T-helper 1 cell treated with Interleukin-12 subunit alpha and Interleukin-12 subunit beta and Interleukin-4 antibody, amounts not matched to agents 30 μg/mL and 1 μg/mL, for 36 hours (primary cell): Measurements from ENCODE around the gene DRD1.

Source experiments
- H3K27ac Mint-ChIP-seq: one replicate; pipeline ENCODE4 v1.8.0; 2021; ENCODE audit warnings: mild to moderate bottlenecking, mixed read lengths
- H3K27me3 Mint-ChIP-seq: one replicate; pipeline ENCODE4 v1.8.0; 2021; ENCODE audit warnings: low read depth, mixed read lengths
- H3K36me3 Mint-ChIP-seq: one replicate; pipeline ENCODE4 v1.8.0; 2021; ENCODE audit warnings: low read depth, mixed read lengths
- H3K4me1 Mint-ChIP-seq: one replicate; pipeline ENCODE4 v1.8.0; 2021; ENCODE audit warnings: low read depth, mixed read lengths
- H3K4me3 Mint-ChIP-seq: one replicate; pipeline ENCODE4 v1.8.0; 2021; ENCODE audit warnings: mild to moderate bottlenecking, moderate library complexity, mixed read lengths
- H3K9me3 Mint-ChIP-seq: one replicate; pipeline ENCODE4 v1.8.0; 2021; ENCODE audit warnings: mixed read lengths

DRD1 gene

DNA sequence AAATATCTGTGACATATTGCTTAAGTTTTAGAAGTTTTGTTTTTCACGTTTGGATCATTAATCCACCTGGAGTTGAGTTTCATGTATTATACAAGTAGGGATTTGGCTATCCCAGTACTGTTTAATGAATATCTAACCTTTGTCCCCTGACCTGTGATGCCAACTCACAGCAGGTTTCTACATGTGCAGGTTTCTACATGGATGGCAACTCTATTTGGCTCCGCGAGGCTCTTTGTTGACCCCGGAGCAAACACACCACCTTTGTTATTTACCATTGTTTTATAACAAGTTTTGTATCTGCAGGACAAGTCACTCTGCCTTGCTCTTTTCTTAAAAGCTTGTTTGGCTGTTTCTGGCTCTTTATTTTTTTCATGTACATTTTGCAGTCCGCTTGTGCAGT lies 33.5 kb upstream of the DRD1 start:
- H3K4me3 Mint-ChIP-seq = peak overlapping the region; percentile 41
- peak overlapping the region; percentile 55 for H3K27ac Mint-ChIP-seq
- peaks cover 14% of the 10 kb centered on the region for H3K27me3 Mint-ChIP-seq
- H3K36me3 Mint-ChIP-seq = peaks cover 13% of the 10 kb centered on the region
- H3K9me3 Mint-ChIP-seq = no peaks in the 10 kb centered on the region
- H3K4me1 Mint-ChIP-seq = peaks cover 35% of the 10 kb centered on the region

DNA sequence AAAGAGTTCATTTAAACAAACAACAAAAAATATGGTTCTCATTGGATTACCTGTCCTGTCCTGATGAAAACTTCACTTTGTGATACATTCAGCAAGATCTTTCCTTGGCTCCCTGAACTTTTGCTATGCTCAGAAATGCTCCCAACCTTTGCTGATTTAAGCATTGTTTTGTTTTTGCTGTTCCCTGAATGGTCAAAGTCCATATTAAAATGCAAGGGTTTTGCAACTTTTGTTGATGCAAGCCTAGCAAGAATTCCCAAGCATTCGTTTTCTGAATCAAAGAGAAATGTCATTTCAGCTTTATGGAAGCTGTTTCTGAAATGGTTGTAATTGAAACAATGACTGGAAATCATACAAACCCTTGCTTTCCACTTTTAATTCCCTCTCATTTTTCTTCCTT lies 31.3 kb upstream of the DRD1 start:
- Mint-ChIP-seq H3K4me1 (peaks cover 23% of the 10 kb centered on the region), H3K4me3 (no peak overlapping the region), H3K27me3 (peaks cover 14% of the 10 kb centered on the region), H3K36me3 (peaks cover 2% of the 10 kb centered on the region), H3K9me3 (no peaks in the 10 kb centered on the region), H3K27ac (no peak overlapping the region)

DNA sequence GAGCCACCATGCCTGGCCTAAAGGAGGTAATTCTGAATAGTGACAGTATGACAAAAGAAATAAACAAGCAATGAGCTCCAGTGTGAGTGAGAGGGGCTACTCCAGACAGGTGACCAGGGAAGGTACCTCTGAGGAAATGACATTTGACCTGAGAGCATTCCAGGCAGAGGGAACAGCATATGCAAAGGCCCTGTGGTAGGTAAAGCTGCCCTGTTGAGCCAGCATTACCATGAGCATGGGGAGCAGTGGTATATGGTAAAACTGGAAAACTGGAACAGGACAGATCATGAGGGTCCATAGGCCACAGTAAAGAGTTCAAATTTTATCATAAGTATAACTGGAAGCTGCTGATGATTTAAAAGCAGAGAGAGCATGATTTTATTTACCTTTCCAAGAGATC lies 28.4 kb upstream of the DRD1 start:
- Mint-ChIP-seq H3K9me3 (no peaks in the 10 kb centered on the region), H3K4me1 (peaks cover 11% of the 10 kb centered on the region)

DNA sequence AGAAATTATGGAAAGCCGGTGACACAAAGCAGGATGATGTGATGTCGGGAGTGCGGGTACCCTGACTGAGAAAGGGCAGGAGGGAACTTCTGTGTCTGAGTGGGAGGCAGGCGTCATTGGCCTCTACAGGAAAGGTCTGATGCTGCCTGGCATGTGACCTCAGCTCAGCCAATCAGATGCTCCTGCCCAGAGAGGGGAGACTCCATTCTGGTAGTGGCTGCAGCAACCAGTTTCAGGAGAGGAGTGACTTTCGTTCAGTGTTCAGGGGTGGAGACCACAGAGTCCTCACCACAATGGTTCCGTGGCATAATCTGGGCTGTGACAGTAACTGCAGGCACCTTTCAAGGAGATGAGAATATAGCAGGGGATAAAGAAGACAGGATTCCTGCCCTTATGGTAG lies 27.6 kb upstream of the DRD1 start:
- Mint-ChIP-seq H3K27ac (peak overlapping the region; percentile 28), H3K9me3 (no peaks in the 10 kb centered on the region), H3K4me3 (no peak overlapping the region), H3K4me1 (peaks cover 11% of the 10 kb centered on the region), H3K27me3 (peaks cover 18% of the 10 kb centered on the region), H3K36me3 (no peaks in the 10 kb centered on the region)

More for the DNA sequence above, 28.4 kb upstream of the DRD1 start:
- Mint-ChIP-seq H3K4me3 (no peak overlapping the region), H3K27me3 (peaks cover 18% of the 10 kb centered on the region), H3K36me3 (no peaks in the 10 kb centered on the region), H3K27ac (no peak overlapping the region)

DNA sequence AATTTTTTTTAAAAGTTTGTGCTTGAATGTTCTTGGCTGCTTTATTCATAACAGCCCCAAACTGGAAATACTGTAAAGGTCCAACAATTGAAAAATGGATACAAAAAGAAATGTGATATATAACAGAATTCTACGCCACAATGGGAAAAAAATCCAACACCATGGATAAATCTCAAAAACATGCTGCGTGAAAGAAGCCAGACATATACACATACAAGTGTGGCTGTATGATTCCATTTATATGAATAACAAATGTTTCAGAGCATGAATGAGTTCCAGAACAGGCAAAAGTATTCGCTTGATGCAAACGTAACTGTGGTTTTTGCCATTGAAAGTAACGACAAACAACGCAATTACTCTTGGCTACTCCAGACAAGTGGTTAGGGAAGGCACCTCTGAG lies 27.2 kb upstream of the DRD1 start:
- Mint-ChIP-seq H3K9me3 (no peaks in the 10 kb centered on the region), H3K4me1 (peaks cover 10% of the 10 kb centered on the region), H3K4me3 (no peak overlapping the region), H3K36me3 (no peaks in the 10 kb centered on the region), H3K27me3 (peaks cover 15% of the 10 kb centered on the region), H3K27ac (no peak overlapping the region)

DNA sequence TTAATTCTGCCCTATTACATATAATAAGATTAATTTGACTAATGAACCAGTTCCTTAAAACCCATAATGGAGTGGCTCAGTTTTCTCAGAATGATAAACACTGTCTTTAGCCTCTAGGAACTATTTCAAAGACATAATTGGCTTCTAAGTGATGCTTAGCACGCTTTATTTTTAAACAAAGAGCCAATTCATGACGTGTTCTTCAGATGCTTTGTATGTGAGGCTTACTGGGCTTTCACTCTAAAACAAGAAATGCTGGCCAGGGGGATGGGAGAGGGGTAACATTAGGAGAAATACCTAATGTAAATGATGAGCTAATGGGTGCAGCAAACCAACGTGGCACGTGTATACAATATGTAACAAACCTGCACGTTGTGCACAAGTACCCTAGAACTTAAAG lies 26.8 kb upstream of the DRD1 start:
- H3K4me1 Mint-ChIP-seq = peaks cover 7% of the 10 kb centered on the region
- H3K4me3 Mint-ChIP-seq = no peak overlapping the region
- H3K36me3 Mint-ChIP-seq = no peaks in the 10 kb centered on the region
- no peaks in the 10 kb centered on the region for H3K9me3 Mint-ChIP-seq
- H3K27me3 Mint-ChIP-seq = peaks cover 15% of the 10 kb centered on the region
- H3K27ac Mint-ChIP-seq = no peak overlapping the region

DNA sequence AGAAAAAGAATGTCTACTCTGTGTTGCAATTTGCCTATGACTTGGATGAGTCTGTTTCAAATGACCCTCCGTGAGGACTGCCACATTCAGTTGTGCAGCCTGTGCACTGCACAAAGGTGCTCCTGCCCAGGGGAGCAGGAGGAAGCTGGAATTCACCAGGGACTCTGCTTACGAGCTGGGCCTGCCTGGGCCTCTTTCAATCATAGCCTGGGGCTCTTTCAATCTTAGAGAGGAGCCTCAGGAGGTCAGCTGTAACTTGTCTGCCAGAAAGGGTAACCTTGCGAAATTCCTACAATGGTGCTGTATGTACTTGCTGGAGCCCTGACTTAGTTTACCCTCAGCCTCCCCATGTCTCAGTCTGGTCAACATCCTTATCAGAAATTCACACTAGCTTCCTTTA lies 25.9 kb upstream of the DRD1 start:
- Mint-ChIP-seq H3K36me3 (no peaks in the 10 kb centered on the region), H3K4me1 (peaks cover 10% of the 10 kb centered on the region), H3K27ac (no peak overlapping the region), H3K4me3 (no peak overlapping the region), H3K9me3 (no peaks in the 10 kb centered on the region), H3K27me3 (peaks cover 15% of the 10 kb centered on the region)

DNA sequence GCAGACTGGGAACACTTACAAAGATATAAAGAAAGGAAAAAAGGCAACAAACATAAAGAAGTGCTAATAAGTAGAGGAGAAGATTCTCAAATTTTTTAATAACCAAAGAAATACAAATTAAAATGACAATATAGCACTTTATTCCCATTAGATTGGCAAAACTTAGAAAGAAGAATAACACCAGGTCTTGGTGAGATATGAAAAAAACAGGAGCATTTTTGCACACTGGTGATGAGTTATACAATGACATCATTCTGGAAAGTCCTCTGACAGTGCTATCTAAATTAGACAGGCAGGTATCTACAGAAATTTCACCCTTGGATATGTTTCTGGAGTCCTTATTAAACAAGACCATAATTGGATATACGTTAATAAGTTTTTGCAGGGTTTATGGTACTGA lies 24.9 kb upstream of the DRD1 start:
- peaks cover 16% of the 10 kb centered on the region for H3K4me1 Mint-ChIP-seq
- H3K36me3 Mint-ChIP-seq = no peaks in the 10 kb centered on the region
- no peaks in the 10 kb centered on the region for H3K9me3 Mint-ChIP-seq
- no peak overlapping the region for H3K4me3 Mint-ChIP-seq
- H3K27me3 Mint-ChIP-seq = peaks cover 10% of the 10 kb centered on the region
- H3K27ac Mint-ChIP-seq = no peak overlapping the region

DNA sequence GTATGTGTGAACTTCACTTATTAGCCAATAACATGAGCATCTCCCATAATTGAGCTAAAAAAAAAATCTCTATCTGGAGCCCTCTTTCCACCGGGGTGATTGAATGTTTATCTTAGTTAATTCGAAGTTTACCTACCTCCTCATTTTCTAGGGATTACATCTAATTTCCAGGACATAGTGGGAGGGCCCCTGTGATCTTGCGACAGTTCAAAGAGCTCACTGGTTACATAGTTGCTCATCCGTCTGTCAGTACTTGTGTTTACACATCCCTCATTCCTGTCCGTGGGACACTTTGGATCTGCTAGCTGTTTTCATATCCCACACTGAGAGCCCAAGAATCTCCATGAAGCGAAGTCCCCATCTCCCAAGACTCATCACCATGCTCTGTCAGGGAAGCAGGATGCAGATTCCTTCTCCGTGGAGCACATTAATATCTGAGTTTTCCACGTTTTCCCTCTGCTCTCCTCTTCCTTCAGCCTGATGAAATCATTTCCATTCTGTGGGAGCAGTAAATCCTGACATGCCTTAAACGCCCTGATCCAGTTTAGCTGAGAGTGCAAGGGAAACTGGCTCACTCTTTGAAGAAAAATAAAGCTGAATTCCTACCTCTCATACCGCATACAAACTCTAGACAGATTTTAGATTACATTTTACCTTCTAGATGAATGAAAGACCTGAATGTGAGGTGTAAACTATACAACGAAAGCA lies 24.2 kb upstream of the DRD1 start:
- H3K27me3 Mint-ChIP-seq = peaks cover 8% of the 10 kb centered on the region
- H3K4me3 Mint-ChIP-seq = no peak overlapping the region
- no peaks in the 10 kb centered on the region for H3K36me3 Mint-ChIP-seq
- no peaks in the 10 kb centered on the region for H3K9me3 Mint-ChIP-seq
- no peak overlapping the region for H3K27ac Mint-ChIP-seq
- H3K4me1 Mint-ChIP-seq = peaks cover 16% of the 10 kb centered on the region

DNA sequence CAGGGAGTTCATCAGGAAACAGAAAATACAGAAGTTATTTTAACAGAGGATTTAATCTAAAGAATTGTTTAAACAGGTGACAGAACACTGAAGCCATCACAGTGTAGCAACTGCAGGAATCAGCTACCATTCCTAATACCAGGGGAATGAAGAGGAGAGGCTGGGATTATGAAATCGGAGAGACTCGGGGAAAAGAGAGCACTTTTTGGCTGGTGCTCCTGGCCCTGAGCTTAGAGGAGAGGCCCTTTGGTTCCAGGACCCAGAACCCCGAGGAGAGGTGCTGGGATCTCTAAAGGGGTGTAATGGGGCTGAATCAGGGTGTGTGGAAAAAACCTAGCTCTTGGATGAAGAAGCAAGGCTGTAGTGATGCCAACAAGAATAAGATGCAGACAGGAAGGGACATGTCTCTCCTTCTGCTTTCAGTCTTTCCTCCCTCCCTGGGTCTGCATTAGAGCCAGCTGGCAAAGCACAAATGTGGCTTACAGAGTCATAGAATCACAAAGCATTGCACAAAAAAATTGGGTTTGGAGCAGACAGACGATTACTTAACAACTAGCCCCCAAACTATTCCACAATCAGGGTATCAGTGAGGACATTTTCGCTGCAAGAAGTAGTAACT lies 22.8 kb upstream of the DRD1 start:
- Mint-ChIP-seq H3K4me3 (no peak overlapping the region), H3K9me3 (no peaks in the 10 kb centered on the region), H3K4me1 (peaks cover 16% of the 10 kb centered on the region), H3K36me3 (no peaks in the 10 kb centered on the region), H3K27ac (no peak overlapping the region), H3K27me3 (peaks cover 8% of the 10 kb centered on the region)

DNA sequence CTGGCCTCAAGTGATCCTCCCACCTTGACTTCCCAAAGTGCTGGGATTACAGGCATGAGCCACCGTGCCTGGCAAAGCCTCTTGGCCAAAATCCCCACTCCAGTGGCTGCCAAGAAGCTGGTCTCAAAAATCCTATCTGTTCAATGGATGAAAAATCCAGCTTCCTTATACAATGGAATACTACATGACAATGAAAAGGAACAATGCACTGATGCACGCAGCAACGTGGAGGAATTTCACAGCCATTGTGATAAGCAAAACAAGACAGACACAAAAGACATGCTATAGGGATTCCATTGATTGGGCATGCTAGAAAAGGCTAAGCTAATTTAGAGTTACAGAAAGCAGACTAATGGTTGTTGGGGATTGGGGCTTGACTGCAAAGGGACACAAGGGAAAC lies 21.3 kb upstream of the DRD1 start:
- no peaks in the 10 kb centered on the region for H3K9me3 Mint-ChIP-seq
- H3K27ac Mint-ChIP-seq = peak overlapping the region; percentile 13
- H3K4me3 Mint-ChIP-seq = no peak overlapping the region
- peaks cover 8% of the 10 kb centered on the region for H3K27me3 Mint-ChIP-seq
- no peaks in the 10 kb centered on the region for H3K36me3 Mint-ChIP-seq
- H3K4me1 Mint-ChIP-seq = peaks cover 10% of the 10 kb centered on the region

DNA sequence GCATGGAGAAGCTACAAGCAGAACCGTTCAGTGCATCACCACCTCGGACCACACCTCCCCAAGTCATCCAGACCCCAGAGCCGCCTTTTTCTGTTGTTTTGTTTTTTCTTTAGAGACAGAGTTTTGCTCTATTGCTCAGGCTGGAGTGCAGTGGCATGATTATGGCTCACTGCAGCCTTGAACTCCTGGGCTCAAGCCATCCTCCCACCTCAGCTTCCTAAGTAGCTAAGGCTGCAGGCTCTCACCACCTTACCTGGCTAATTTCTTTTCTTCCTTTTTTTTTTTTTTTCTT lies 20.9 kb upstream of the DRD1 start:
- Mint-ChIP-seq H3K9me3 (no peaks in the 10 kb centered on the region), H3K36me3 (no peaks in the 10 kb centered on the region), H3K4me1 (peaks cover 10% of the 10 kb centered on the region), H3K27ac (peak overlapping the region; percentile 13), H3K27me3 (peaks cover 8% of the 10 kb centered on the region), H3K4me3 (no peak overlapping the region)

DNA sequence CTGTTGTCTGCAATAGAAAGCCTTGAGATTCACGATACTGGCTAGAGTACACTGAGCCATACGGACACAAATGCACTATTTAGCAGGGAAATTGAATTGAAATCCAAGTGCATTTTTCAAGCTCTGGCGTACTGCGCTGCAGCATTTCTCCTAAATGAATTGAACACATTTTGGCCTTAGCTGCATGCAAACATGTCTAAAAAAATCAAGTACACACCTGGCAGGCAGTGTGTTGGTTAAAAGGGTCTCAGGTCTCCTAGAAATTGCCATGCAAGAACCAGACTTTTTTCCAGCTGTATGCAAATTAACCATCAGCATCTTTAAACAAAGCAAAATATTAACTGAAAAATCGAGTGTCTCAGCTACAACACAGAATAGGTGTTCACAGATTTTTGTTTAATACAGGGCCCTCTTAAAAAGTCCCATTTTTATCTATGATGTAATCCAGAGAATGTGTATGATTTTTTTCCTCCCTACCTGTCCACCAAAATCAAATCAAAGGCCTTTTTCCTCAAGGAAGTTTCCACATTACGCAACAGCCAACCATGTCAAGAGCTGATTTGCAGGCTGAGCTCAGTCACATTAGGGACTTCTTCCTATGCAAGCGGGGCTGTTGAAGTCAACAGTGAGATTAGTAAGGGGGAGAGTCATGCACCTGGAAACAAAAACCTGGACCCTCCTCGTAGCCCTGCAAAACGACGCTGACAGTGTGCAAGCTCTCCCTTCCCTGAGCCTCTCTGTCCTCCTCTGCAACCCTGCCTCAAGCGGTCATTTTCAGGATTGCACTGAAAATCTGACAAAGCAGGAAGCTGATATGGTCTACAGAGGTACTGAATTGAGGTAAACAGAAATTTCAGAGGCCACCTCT lies 20.3 kb upstream of the DRD1 start:
- Mint-ChIP-seq H3K27ac (peak overlapping the region; percentile 13), H3K9me3 (no peaks in the 10 kb centered on the region), H3K4me3 (no peak overlapping the region), H3K4me1 (peaks cover 10% of the 10 kb centered on the region), H3K27me3 (peaks cover 8% of the 10 kb centered on the region), H3K36me3 (no peaks in the 10 kb centered on the region)

DNA sequence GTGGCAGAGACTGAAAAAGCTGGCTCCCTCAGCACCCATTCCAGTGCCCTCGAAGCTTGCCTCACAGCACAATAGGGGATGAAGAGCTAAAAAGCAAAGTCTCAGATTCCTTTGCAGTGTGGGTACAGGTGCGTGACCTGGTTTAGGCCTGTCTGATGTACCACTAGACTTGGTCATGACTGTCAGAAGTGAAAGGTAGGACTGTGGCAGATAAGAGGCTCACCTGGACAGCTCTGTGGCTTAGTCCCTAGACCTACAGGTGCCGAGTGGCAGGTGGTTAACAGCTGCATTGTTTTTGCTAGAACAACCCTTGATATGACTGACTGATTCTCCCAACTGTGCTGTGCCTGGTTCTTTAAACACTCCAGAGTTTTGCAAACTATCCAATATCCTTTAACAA lies 19.7 kb upstream of the DRD1 start:
- H3K36me3 Mint-ChIP-seq = no peaks in the 10 kb centered on the region
- H3K27me3 Mint-ChIP-seq = peaks cover 11% of the 10 kb centered on the region
- no peaks in the 10 kb centered on the region for H3K9me3 Mint-ChIP-seq
- no peak overlapping the region for H3K27ac Mint-ChIP-seq
- no peak overlapping the region for H3K4me3 Mint-ChIP-seq
- H3K4me1 Mint-ChIP-seq = peaks cover 12% of the 10 kb centered on the region

DNA sequence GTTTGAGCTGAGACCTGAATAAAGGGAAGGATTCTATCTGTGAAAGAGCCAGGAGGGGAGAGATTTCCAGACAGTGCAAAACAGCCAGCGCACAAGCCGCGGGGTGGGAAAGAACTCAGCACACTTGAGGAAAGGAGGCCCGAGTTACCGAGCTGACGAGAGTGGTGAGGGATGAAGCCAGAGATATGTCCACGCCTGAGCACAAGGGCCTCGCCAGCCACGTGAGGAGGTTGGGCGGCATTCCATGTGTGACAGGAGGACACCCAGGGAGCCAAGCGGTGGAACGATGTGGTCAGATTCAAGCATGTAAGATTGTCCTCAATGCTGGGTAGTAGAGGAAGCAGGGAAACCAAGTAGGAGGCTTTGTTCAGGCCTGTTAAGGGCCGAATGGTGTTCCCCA lies 17.4 kb upstream of the DRD1 start:
- Mint-ChIP-seq H3K27ac (no peak overlapping the region), H3K36me3 (no peaks in the 10 kb centered on the region), H3K9me3 (no peaks in the 10 kb centered on the region), H3K4me3 (no peak overlapping the region), H3K4me1 (peaks cover 15% of the 10 kb centered on the region), H3K27me3 (peaks cover 10% of the 10 kb centered on the region)
